GM20000 (cell line): ENCODE measurements around the gene RBM18.

ENCODE experiments used
- DNase-seq: peaks from one replicate; pipeline ENCODE4 v3.0.0; 2012; ENCODE audit warnings: low spot score
- CTCF ChIP-seq: IDR thresholded peaks from 2 replicates; pipeline ENCODE4 v1.5.1; 2012; ENCODE audit warnings: mild to moderate bottlenecking, control low read depth; ENCODE audit errors: extremely low read depth, missing control alignments

Gene RBM18

DNA sequence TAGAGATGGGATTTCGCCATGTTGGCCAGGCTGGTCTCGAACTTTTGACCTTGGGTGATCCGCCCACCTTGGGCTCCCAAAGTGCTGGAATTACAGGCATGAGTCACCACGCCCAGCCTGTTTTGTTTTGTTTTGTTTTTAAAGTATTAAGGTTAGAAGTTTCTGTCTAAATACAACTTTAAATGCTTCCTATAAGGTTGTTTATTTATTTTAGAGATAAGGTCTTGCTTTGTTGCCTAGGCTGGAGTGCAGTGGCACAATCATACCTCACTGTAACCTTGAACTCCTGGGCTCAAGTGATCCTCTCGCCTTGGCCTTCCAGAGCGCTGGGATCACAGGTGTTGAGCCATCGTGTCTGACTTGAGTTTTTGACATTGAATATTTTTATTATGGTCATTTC is 11.5 kb upstream of the RBM18 start:
- DNase-seq, result no peak
- no peak for TF ChIP-seq CTCF

DNA sequence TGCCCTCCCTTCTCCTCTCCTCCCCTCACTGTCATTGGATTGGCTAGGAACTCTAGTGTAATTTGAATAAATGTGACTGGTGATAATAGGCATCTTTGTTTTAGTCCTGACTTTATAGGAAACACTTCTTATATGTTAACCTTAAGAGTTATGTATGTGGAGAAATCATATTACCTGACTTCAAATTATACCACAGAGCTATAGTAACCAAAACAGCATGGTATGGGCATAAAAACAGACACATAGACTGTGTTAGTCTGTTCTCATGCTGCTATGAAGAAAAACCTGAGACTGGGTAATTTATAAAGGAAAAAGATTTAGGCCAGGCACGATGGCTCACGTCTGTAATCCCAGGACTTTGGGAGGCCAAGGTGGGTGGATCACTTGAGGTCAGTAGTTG is 9.4 kb upstream of the RBM18 start:
- no peak for DNase-seq
- TF ChIP-seq CTCF, result no peak

DNA sequence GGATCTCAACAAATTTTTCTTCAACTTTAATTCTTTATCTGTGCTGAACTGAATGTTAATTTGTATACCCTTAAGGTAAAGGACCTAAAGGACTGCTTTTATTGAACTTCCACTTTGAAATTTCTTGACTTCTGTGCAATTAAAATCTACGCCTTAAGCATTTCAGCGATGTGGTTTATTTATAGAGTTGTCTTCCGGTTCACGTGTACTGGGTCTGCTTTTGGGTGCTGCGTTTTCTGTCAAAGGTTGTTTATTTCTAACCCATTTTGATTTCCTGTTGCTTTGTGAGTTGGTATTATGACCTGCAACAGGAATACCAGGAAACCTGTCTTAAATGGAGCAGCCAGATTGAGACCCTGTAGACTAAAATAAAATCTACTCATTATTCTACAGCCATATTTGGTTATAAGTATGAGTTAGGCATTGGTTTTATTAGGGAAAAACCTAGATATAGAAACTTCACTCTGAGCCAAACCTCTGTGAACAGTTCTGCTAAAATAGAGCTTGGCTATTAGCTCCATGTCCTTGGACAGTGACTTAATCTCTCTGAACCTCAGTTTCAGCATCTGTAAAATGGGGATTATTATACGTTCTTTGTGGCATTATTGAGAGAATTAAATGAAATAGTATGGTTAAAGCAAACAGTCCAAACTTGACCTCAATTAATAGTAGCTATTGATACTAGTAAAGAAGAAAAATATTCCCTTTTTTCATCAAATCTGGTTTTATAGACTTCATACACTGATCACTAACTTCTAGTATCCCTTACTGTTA is 3.6 kb upstream of the RBM18 start:
- no peak for TF ChIP-seq CTCF
- no peak for DNase-seq

- peak; percentile 48 for DNase-seq
- TF ChIP-seq CTCF, result no peak
Measured at GRCh38 chr9:122265149-122265915, 692 bp upstream of the RBM18 start.

DNA sequence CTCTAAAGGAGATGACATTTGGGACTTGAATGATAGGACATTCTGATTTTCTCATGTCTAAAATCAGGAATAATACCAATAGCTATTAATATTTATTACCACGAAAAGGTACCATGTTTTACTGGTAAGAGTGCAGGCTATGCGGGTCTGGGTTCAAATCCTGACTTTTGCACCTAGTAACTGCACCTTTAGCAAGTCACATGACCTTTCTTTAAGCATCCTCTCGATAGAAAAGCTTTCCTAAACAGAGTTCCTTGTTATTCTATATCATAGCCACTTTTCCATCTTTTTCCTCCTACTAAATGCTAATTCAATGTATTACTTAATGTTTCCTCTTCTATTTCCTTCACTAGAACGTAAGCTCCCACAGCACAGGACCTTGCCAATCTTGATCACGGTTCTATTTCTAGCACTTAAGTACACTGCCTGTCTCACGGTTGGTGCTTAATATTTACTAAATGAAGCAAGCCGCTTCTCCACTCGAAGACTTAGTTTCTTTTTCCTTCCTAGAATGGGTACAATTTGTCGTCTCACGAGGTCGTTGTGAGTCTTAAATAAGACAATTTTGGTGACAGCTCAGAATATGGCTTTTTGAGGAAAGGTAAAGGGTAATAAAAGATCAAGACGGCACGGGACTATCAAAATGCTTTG is 816 bp downstream of the RBM18 start:
- no peak for TF ChIP-seq CTCF
- peak; percentile 11 for DNase-seq

DNA sequence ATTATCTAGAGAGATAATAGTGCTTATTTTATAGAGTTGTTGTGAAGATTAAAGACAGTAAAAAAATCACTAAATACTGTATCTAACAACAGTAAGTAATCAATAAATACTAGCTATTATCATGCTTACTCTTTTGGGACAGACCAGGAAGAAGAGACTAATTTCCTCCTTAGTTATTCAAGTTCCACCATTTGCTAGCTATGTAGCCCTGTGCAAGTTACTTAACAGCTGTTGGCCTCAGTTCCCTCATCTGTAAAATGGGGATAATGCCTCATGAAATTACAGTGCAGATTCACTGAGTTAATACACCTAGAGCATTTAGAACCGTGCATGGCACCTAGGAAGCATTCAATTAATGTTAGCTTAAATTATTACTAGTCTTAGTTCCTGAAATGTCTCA is 2.6 kb downstream of the RBM18 start:
- TF ChIP-seq CTCF, result no peak
- no peak for DNase-seq

DNA sequence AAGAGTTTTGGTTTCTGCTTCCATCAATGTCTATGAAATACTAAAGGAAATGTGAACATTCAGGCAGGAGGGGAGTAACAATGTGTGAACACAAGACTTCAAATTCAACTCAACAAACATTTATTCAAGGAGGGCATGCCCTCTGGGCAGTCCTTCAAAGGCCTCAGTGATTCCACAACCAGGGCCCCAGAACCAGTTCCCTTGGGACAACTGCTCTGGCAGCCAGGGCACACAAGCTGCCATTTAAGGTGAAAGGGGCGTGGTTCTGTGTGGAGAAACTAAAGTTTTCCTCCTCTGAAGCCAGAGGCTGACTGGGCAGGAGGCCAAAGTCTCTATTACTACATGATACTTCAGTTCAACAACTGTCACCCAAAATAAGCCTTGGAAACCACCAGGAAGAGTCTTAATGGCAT is 3.2 kb downstream of the RBM18 start:
- no peak for TF ChIP-seq CTCF
- no peak for DNase-seq
